Measurements from ENCODE around the gene IER5L. TPM values are rescaled to one million over a fixed set of nuclear protein-coding genes. Genes with fewer than 3 reads are reported as not detected.

IER5L gene
- total and polyA plus RNA-seq, 2 donors from 2014 or later = 18.0 to 46.9 TPM

- H3K9me3 ChIP-seq (ENCODE audit: control insufficient read depth in 2 of 3, insufficient read depth in 1 of 3, low read length in 3 of 3) = no peaks in the 10 kb centered on the region
- H3K27ac ChIP-seq (ENCODE audit: low read depth in 2 of 2, low read length in 2 of 2) = no peak overlapping the region
- H3K4me3 ChIP-seq (ENCODE audit: low read length in 3 of 3) = no peak overlapping the region
- no peaks in the 10 kb centered on the region for H3K36me3 ChIP-seq (ENCODE audit: control insufficient read depth in 2 of 3, insufficient read depth in 3 of 3, low read length in 3 of 3)
- FAIRE-seq (no peak), DNase-seq (no peak)
- intact Hi-C loops (cut with DNase I) = no loop called here
- peaks cover 0 to 10% (median 7%) of the 10 kb centered on the region in 3 donors for H3K4me1 ChIP-seq (ENCODE audit: control insufficient read depth in 2 of 3, insufficient read depth in 2 of 3, low read depth in 1 of 3, low read length in 3 of 3)
- H3K27me3 ChIP-seq (ENCODE audit: control insufficient read depth, insufficient read depth, low read length) = no peaks in the 10 kb centered on the region
- TF ChIP-seq CTCF (IDR thresholded peaks at IDR 0.05; ENCODE audit: borderline replicate concordance, extremely low read depth, insufficient read depth) = no peak
- H3K9ac ChIP-seq (ENCODE audit: low read length in 3 of 3) = peak overlapping the region in 1 of 3 donors; percentile 35
These were observed 5.9 kb downstream of the IER5L start for GRCh38 chr9:129171993-129172751.

- TF ChIP-seq CTCF (IDR thresholded peaks at IDR 0.05; ENCODE audit: borderline replicate concordance, extremely low read depth, insufficient read depth) = no peak
- Histone ChIP-seq H3K9me3 (ENCODE audit: control insufficient read depth in 2 of 3, insufficient read depth in 1 of 3, low read length in 3 of 3) (no peaks in the 10 kb centered on the region), H3K9ac (ENCODE audit: low read length in 3 of 3) (no peak overlapping the region), H3K27me3 (ENCODE audit: control insufficient read depth, insufficient read depth, low read length) (no peaks in the 10 kb centered on the region), H3K27ac (ENCODE audit: low read depth in 2 of 2, low read length in 2 of 2) (no peak overlapping the region), H3K4me3 (ENCODE audit: low read length in 3 of 3) (no peak overlapping the region), H3K4me1 (ENCODE audit: control insufficient read depth in 2 of 3, insufficient read depth in 2 of 3, low read depth in 1 of 3, low read length in 3 of 3) (peaks cover 0 to 13% (median 13%) of the 10 kb centered on the region in 3 donors), H3K36me3 (ENCODE audit: control insufficient read depth in 2 of 3, insufficient read depth in 3 of 3, low read length in 3 of 3) (no peaks in the 10 kb centered on the region)
- no peak for DNase-seq
- intact Hi-C loops (cut with DNase I) = no loop called here
- FAIRE-seq = no peak
These were observed 7.8 kb downstream of the IER5L start for GRCh38 chr9:129170229-129170628.

- no peak for TF ChIP-seq CTCF (IDR thresholded peaks at IDR 0.05; ENCODE audit: borderline replicate concordance, extremely low read depth, insufficient read depth)
- FAIRE-seq = no peak
- H3K4me1 ChIP-seq (ENCODE audit: control insufficient read depth in 2 of 3, insufficient read depth in 2 of 3, low read depth in 1 of 3, low read length in 3 of 3) = peaks cover 0 to 12% (median 7%) of the 10 kb centered on the region in 3 donors
These were observed 11.2 kb downstream of the IER5L start for GRCh38 chr9:129166623-129167557.

More at GRCh38 chr9:129166623-129167557, 11.2 kb downstream of the IER5L start:
- Histone ChIP-seq H3K27ac (ENCODE audit: low read depth in 2 of 2, low read length in 2 of 2) (peak overlapping the region; percentile 91 to 94), H3K9ac (ENCODE audit: low read length in 3 of 3) (peak overlapping the region in 2 of 3 donors; percentile 52 to 71), H3K4me3 (ENCODE audit: low read length in 3 of 3) (peak overlapping the region in 2 of 3 donors; percentile 23 to 30), H3K27me3 (ENCODE audit: control insufficient read depth, insufficient read depth, low read length) (no peaks in the 10 kb centered on the region), H3K36me3 (ENCODE audit: control insufficient read depth in 2 of 3, insufficient read depth in 3 of 3, low read length in 3 of 3) (no peaks in the 10 kb centered on the region), H3K9me3 (ENCODE audit: control insufficient read depth in 2 of 3, insufficient read depth in 1 of 3, low read length in 3 of 3) (no peaks in the 10 kb centered on the region)
- intact Hi-C loops (cut with DNase I) = no loop called here
- DNase-seq = peak; percentile 79 to 93 (median 87)

All from kidney (tissue), 14 donors.